ENCODE results near the gene DPP3. TPM values are rescaled to one million over a fixed set of nuclear protein-coding genes. Genes with fewer than 3 reads are reported as not detected.

DPP3 gene
- polyA plus RNA-seq, 3 donors, result 22.4 to 37.0 (median 26.7) TPM

GRCh38 chr11:66475349-66476172, 4.7 kb upstream of the DPP3 start:
- Mint-ChIP-seq H3K4me1 (peaks cover 14% of the 10 kb centered on the region), H3K36me3 (peaks cover 32 to 46% of the 10 kb centered on the region in 2 donors), H3K9me3 (no peaks in the 10 kb centered on the region), H3K27ac (no peak overlapping the region), H3K4me3 (no peak overlapping the region), H3K27me3 (ENCODE audit: low read depth in 3 of 3) (peaks cover 0 to 5% (median 0%) of the 10 kb centered on the region in 3 donors)
- WGBS (ENCODE audit: insufficient coverage), result 96% methylated on average over 43 of the region's 44 CpGs
- no peaks in the 10 kb centered on the region for H3K9me3 ChIP-seq (replicated peaks in 1 of 2; ENCODE audit: control insufficient read depth in 1 of 2, insufficient read depth in 1 of 2, low read length in 2 of 2)
- no peak overlapping the region for H2AFZ ChIP-seq (ENCODE audit: insufficient read depth, low read depth, low read length, poor library complexity, severe bottlenecking)
- H3K27me3 ChIP-seq (ENCODE audit: control insufficient read depth in 2 of 2, insufficient read depth in 2 of 2, low read length in 2 of 2), result no peaks in the 10 kb centered on the region
- intact Hi-C loops (cut with micrococcal nuclease), result loop anchor here in 1 of 2 donors (5.0 kb wide), 1 partner anchor 38 kb away; the partner anchor contains the start of gene MRPL11
- H3K36me3 ChIP-seq (replicated peaks in 1 of 2; ENCODE audit: control insufficient read depth in 1 of 2, insufficient read depth in 2 of 2, low read length in 2 of 2), result peaks cover 9 to 41% of the 10 kb centered on the region in 2 donors
- no peak overlapping the region for H3K27ac ChIP-seq (ENCODE audit: low read depth in 1 of 2, low read length in 2 of 2)
- TF ChIP-seq CTCF (IDR thresholded peaks at IDR 0.05), result no peak
- H3K9ac ChIP-seq (ENCODE audit: insufficient read depth, low read length, poor library complexity, severe bottlenecking), result no peak overlapping the region
- peaks cover 13 to 16% of the 10 kb centered on the region in 2 donors for H3K4me1 ChIP-seq (ENCODE audit: control insufficient read depth in 1 of 2, insufficient read depth in 2 of 2, low read length in 2 of 2)
- H3K79me2 ChIP-seq (ENCODE audit: insufficient read depth, low read length), result peaks cover 11% of the 10 kb centered on the region
- DNase-seq, result no peak
- H3K4me3 ChIP-seq (replicated peaks in 1 of 3; ENCODE audit: low read depth in 2 of 3, low read length in 3 of 3), result no peak overlapping the region
- peaks cover 11% of the 10 kb centered on the region for H4K20me1 ChIP-seq (ENCODE audit: insufficient read depth, low read length)
- H3K4me2 ChIP-seq (replicated peaks; ENCODE audit: extremely low read depth, low read length, poor library complexity, severe bottlenecking), result no peak overlapping the region

- DNase-seq, result no peak
- H3K4me2 ChIP-seq (replicated peaks; ENCODE audit: extremely low read depth, low read length, poor library complexity, severe bottlenecking), result no peak overlapping the region
- intact Hi-C loops (cut with micrococcal nuclease), result loop anchor here in 1 of 2 donors (5.0 kb wide), 1 partner anchor 39 kb away; the partner anchor contains the start of gene MRPL11
- H3K36me3 ChIP-seq (replicated peaks in 1 of 2; ENCODE audit: control insufficient read depth in 1 of 2, insufficient read depth in 2 of 2, low read length in 2 of 2), result peaks cover 9 to 34% of the 10 kb centered on the region in 2 donors
- Mint-ChIP-seq H3K4me3 (no peak overlapping the region), H3K4me1 (peaks cover 18% of the 10 kb centered on the region), H3K27ac (no peak overlapping the region), H3K9me3 (no peaks in the 10 kb centered on the region), H3K27me3 (ENCODE audit: low read depth in 3 of 3) (peaks cover 0 to 7% (median 0%) of the 10 kb centered on the region in 3 donors), H3K36me3 (peaks cover 26 to 39% of the 10 kb centered on the region in 2 donors)
- H3K27ac ChIP-seq (ENCODE audit: low read depth in 1 of 2, low read length in 2 of 2), result no peak overlapping the region
- WGBS (ENCODE audit: insufficient coverage), result 98% methylated on average over 4 of the region's 10 CpGs
- no peaks in the 10 kb centered on the region for H3K9me3 ChIP-seq (replicated peaks in 1 of 2; ENCODE audit: control insufficient read depth in 1 of 2, insufficient read depth in 1 of 2, low read length in 2 of 2)
- H3K4me3 ChIP-seq (replicated peaks in 1 of 3; ENCODE audit: low read depth in 2 of 3, low read length in 3 of 3), result no peak overlapping the region
- no peak for TF ChIP-seq CTCF (IDR thresholded peaks at IDR 0.05)
- H4K20me1 ChIP-seq (ENCODE audit: insufficient read depth, low read length), result peaks cover 11% of the 10 kb centered on the region
- no peak overlapping the region for H3K9ac ChIP-seq (ENCODE audit: insufficient read depth, low read length, poor library complexity, severe bottlenecking)
- no peak overlapping the region for H2AFZ ChIP-seq (ENCODE audit: insufficient read depth, low read depth, low read length, poor library complexity, severe bottlenecking)
- H3K27me3 ChIP-seq (ENCODE audit: control insufficient read depth in 2 of 2, insufficient read depth in 2 of 2, low read length in 2 of 2), result no peaks in the 10 kb centered on the region
- peaks cover 19 to 23% of the 10 kb centered on the region in 2 donors for H3K4me1 ChIP-seq (ENCODE audit: control insufficient read depth in 1 of 2, insufficient read depth in 2 of 2, low read length in 2 of 2)
- peaks cover 14% of the 10 kb centered on the region for H3K79me2 ChIP-seq (ENCODE audit: insufficient read depth, low read length)
Observed at GRCh38 chr11:66476173-66476840, 3.9 kb upstream of the DPP3 start.

Measured in CD14-positive monocyte (primary cell).